ENCODE measurements around the gene FOXR1. TPM values are rescaled to one million over a fixed set of nuclear protein-coding genes. Genes with fewer than 3 reads are reported as not detected.
"Not testable (repeated sequence)": the region's sequence is repeated elsewhere in the genome, so short reads cannot be mapped to it uniquely, and the experiment has no call there.

FOXR1 gene
- total RNA-seq, 2 donors from 2014 or later: not detected

DNA sequence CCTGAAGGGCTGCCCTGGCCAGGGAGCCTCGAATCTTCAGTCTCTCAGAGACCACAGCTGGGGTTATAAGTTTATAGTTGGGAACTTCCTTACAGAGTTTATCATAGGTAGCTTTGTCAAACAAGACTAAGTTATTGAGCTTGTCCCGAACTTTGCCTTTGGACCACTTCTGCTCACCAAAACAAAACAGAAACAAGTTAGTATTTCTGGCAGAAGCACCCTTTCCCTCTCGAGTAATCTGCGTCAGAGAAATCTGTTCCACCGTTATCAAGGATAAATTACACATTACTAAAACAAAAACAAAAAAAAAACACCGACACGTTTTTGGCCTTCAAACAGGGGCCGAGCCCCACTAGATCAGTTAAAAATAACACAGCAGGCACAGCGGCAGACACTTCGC lies 45.8 kb downstream of the FOXR1 start:
- intact Hi-C loops (cut with DNase I): not testable (repeated sequence)
- DNase-seq (ENCODE audit: low spot score): peak; percentile 42

DNA sequence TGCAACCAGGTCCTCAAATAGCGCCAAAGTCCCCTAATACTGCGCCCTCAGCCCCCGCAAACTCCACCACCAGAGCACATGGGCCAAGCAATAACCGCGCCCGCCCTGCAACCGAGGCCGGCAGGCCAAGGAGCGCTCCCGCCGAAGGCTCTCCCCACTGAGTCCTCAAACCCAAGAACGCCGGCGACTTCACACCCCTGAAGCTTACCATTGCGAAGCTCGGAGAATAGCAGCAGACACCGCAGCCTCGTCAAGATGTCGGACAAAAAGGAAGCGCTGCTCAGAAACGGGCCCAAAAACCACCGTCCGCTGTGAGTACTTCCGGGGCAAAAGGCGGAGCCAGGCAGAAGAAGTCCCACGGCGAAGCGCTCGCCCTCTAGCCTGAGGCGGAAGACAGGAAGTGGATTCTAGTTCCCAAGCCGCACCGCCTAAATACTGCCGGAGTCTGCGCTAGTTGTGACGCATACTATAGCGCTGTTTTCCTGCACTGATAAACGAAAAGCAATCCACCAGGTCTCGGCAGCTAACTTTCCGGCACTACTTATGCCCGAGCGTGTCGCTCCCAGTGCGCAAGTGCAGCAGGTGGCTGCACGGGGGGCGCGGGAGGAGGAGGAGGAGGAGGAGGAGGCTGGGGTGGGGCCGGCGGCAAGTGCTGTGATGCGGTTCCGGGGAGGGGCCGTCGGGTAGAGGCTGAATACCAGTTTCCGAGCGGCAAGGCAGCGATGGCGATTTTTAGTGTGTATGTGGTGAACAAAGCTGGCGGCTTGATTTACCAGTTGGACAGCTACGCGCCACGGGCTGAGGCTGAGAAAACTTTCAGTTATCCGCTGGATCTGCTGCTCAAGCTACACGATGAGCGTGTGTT lies 46.7 kb downstream of the FOXR1 start, which contains the start of the genes RPS25 and TRAPPC4:
RPS25 (minus strand) TSS at position 270 of the 865 bp plus-strand sequence; CDS start at position 211, 59 bp downstream.
TRAPPC4 (plus strand) TSS at position 693 of the 865 bp plus-strand sequence; CDS start at position 723, 30 bp downstream.
- peak; percentile 98 for DNase-seq (ENCODE audit: low spot score)
- intact Hi-C loops (cut with DNase I): loop anchor here in 1 of 2 donors (1.0 kb wide), 1 partner anchor 20 kb away; the partner anchor contains the start of gene CENATAC

DNA sequence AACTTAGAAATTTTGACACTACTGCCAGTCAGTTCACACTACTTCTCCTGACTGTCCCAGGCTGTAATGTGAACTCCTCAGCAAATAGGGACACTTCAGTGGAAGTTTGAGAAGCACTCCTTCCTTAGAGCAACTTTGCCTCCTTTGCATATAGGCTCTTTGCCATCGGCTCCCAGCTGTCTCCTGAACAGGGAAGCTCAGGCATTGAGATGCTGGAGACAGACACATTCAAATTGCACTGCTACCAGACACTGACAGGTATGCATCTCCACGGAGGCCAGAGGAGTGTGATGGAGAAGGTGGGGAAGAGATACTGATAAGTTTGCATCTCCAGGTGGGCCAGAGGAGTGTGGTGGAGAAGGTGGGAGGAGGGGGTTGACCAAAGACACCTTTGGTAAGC lies 48.4 kb downstream of the FOXR1 start:
- intact Hi-C loops (cut with DNase I): loop anchor here in 1 of 2 donors (5.0 kb wide), 1 partner anchor 42 kb away; no protein-coding TSS in a partner anchor

DNA sequence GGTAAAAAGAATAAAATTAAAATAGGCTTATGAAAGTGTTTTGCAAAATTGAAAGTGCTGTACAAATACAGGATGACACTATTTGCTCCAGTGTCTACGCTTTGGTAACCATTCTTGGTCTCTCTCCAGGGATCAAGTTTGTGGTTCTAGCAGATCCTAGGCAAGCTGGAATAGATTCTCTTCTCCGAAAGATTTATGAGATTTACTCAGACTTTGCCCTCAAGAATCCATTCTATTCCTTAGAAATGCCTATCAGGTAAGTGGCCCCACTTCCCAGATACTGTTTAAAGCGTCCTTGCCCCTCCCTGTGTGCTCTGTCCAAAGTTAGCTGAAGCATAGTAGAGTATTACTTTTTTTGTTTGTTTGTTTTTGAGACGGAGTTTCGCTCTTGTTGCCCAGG lies 50.1 kb downstream of the FOXR1 start:
- DNase-seq (ENCODE audit: low spot score): no peak
- intact Hi-C loops (cut with DNase I): loop anchor here in 1 of 2 donors (5.0 kb wide), 1 partner anchor 41 kb away; no protein-coding TSS in a partner anchor

More for the DNA sequence above, 48.4 kb downstream of the FOXR1 start:
- peak; percentile 13 for DNase-seq (ENCODE audit: low spot score)

DNA sequence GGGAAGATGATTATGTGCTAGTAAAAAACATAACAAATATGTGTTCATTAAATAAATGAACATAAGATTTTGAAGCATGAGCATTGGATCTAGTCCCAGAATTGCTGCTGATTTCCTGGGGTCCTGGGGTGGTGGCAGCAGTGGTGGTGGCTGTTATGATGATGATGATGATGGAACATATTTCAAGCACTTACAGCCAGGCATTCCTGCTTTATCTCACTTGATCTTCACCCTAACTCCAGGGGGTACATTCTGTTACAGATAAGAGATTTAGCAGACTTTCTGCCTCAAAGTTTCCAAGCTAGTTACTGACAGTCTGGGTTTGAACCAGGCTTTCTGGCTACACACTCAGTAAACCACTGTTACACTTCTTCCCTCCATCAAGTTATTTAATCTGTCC lies 52.2 kb downstream of the FOXR1 start:
- peak; percentile 32 for DNase-seq (ENCODE audit: low spot score)
- intact Hi-C loops (cut with DNase I): loop anchor here in 1 of 2 donors (5.0 kb wide), 1 partner anchor 39 kb away; no protein-coding TSS in a partner anchor

DNA sequence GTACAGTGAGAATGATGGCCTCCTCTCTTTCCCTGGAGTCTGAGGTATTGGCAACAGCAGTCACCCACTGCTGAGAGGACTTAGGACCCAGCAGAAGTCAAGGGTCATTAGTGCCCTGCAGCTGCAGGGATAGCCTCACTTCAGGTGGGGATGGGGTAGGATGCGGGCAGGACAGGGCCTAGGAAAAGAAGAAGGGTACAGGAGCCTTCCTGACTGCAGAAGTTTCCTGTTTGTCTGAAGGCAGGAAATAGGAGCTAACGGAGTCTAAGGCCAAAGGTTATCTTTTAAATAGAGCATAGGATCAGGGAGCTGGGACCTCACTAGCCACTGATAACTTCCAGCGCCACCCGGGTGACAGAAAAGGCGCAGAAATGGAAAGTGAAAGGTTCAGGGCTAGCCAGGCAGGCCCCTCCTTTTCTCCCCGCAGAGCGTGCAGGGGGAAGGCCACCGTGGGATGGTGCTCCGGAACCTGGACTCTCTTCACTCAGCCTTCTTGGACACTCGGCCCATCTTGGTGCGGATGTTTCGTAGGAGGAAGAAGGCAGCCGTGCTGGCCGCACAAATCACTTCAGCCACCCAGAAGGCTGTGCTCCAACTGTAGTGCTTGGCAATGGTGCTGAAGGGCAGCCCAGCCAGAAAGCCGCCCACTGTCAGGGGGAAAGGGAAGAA lies 53.0 kb downstream of the FOXR1 start:
- DNase-seq (ENCODE audit: low spot score): peak; percentile 74
- intact Hi-C loops (cut with DNase I): loop anchor here in 1 of 2 donors (5.0 kb wide), 1 partner anchor 38 kb away; no protein-coding TSS in a partner anchor

DNA sequence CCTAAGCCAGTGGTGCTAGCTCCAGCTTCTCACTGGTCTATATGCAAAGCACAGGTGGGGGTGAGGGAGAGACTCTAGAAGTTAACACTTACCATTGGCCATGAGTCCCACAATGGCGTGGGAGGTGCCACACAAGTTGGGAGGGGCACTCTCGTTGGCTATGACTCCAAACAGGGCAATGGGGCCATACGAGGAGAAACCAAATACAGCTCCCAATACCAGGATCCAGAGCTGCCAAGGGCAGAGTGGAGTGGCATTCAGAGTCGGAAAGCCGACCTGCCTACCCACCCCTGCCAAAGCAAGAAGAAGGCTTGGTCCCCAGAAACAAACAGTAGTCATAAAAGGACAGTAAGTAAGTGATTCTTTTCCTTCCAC lies 53.5 kb downstream of the FOXR1 start:
- DNase-seq (ENCODE audit: low spot score): peak; percentile 67
- intact Hi-C loops (cut with DNase I): no loop called here

DNA sequence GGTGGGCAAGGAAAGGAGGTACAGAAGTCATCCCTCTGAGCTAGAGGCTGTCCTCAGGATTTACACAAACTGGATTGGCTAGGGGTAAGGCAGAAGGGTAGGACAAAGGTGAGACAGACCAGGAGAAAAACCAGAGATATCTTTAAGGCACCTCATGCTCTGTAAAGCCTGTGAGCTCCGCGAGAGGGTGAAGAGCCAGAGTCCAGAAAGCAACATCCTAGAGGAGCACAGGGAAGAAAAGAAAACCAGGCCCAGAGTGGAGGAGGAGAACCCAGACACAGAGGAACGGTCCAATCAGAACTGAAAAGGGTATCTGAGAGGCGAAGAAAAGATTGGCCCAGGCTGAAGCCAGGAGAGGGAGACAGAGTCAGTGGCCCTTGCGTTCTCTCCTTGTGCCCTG lies 54.0 kb downstream of the FOXR1 start:
- intact Hi-C loops (cut with DNase I): no loop called here
- DNase-seq (ENCODE audit: low spot score): peak; percentile 6

DNA sequence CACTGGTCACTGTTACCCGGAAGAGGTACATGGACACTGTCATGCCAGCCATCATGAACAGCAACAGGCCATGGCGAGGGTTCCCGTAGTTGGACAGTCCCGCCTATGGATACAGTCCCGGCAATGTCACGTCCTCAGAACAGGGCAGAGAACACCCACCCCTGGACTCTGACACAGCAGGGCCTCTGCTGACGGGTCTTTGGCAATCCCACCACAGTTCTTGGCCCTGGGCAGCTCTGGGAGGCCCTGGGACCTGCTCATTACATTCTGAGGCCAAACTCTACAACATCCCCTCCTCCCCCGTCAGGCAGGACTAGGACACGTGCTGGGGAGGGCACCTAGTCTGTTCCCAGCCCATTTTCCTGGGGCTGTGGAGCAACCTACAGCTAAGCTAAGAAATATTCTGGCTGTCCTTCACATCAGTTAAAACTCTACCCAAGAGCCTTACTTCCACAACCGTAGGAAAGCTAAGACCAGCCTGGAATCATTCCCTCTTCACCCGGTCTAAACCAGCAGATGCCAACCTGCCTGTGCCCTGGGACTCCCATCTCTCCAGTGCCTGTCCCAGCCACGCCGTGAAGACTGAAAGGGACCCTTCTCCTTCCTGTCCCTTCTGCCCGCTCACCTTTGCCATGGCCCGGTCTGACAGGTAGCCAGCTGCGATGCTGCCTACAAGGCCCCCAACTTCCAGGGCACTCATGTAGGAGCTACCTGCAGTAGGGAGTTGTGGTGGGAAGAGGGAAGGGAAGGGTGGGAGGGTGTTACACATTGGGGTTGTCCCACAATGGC lies 54.6 kb downstream of the FOXR1 start:
- DNase-seq (ENCODE audit: low spot score): peak; percentile 58
- intact Hi-C loops (cut with DNase I): no loop called here

DNA sequence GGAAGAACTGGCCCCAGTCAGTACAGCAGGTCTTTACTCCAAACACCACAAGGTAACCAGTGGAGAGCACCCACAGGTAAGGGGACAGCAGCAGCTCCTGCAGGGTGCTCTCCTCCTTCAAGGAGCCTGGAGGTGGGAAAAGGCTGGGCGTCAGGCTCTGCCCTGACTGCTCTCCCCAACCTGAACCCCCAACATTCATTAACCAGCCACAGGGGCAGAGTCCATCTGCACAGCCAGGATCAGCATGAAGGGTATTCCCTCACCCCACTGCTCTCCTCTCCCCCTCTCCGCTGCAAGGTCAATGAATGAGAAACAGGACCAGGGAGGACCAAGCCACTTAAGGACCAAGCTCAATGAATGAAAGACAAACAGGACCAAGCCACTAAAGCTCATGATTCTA lies 55.4 kb downstream of the FOXR1 start:
- intact Hi-C loops (cut with DNase I): no loop called here

DNA sequence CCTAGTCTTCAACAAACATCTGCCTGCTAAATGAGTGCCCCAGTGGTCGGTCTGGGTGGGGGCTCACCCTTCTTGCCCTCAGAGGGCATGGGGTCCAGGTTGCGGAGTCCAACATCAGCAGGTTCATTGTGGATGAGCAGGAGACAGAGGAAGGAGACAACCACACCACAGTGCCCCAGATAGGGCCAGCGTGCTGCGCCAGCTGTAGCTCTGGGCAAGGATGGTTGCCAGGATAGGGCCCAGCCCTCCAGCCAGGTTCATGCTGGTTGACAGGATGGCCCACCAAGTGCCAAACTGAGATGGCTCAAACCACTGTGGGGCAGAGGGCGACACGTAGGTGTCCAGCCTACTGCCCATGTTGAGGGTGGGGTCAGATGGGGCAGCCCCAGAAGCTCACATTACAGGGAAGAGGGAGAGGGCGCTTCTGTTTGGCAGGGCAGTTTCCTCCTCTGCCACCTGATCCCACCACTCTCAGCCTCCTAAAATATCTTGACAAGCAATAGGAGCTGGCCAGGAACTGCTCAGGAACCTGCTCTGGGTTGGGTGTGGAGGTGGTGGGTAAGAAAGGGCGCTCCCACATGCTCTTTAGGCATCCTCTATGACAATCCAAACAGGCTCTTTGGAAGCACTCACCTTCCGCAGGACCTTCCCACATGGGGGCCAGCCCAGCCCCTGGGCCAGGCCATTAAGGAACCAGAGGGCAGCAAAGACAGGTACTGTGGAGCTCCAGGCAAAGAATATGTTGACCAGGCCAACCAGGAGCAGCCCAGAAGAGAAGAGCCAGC lies 56.2 kb downstream of the FOXR1 start:
- intact Hi-C loops (cut with DNase I): no loop called here
- DNase-seq (ENCODE audit: low spot score): no peak

More for the DNA sequence above, 55.4 kb downstream of the FOXR1 start:
- no peak for DNase-seq (ENCODE audit: low spot score)

DNA sequence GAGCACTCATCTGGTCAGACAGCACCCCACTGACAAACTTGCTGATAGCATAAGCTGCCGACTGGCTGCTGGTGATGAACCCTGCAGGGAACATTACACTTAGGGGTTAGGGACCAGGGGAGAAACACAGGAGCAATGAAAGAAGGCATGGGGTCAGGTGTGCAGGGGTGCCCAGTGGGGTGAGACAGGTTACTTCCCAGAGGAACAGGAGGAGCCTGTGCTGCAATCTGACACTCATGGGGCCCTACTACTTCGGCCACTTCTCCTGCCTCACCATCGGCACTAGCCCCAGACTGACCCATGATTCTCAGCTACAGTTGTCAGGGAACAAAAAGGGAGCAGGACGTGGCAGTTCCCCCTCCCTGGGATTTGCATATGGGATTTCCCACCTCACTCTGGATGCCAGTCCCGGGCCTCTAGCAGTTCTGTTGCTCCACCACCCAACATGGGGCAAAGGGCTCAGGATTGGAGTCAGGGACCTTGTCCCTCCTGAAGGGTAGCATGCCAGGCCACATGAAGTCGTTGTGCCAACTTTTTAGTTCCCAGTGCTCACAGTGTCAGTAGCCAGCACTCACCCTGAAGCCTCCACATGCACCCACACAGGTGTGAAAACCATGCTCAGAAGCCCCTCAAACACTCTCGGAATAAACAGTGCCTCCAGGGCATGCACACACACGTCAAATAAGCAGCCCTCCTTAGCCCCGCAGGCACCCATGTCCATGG lies 56.9 kb downstream of the FOXR1 start:
- intact Hi-C loops (cut with DNase I): no loop called here
- peak; percentile 43 for DNase-seq (ENCODE audit: low spot score)

DNA sequence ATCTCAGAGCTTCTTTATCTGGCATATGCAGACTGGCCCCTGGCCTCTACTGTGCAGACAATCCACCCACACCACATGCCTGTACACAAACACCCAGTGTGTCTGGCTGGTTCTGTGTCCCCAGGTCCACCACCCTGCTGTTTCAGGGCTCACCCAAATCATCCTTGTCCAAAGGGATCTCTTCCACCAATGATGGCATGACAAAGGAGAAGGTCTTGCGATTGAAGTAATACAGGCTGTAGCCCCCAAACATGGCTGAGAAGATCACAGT lies 57.4 kb downstream of the FOXR1 start:
- intact Hi-C loops (cut with DNase I): no loop called here
- no peak for DNase-seq (ENCODE audit: low spot score)

DNA sequence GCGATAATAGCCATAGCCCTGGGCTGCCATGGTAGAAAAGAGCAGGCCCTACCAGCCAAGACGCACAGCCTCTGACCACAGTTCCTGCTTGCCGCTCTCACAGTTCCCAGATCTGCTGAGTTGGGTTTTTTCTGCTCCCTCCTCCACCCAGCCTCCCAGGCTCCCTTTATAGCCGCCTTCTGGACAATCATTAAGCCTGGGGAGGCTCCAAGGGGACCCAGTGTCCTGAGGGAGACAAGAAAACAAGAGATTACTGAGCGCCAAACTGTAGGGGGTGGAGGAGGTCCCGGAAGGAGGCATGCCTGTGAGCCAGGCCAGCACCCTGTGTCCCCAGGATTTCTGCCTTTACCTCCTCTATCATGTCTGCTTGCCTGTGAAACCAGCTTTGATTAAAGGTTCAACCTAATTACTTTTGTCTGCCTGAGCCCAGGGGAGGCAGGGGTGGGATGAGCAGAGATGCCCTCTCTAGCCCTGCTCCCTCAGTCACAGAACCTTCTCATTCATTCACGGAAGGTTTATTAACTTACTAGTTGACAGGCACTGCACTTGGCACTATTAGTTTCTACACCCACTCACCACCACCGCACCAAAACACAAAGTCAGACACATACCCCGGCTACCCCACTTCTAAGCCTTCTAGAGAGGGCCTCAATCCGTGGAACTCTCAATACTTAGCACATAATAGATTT lies 57.9 kb downstream of the FOXR1 start:
- no peak for DNase-seq (ENCODE audit: low spot score)
- intact Hi-C loops (cut with DNase I): no loop called here

DNA sequence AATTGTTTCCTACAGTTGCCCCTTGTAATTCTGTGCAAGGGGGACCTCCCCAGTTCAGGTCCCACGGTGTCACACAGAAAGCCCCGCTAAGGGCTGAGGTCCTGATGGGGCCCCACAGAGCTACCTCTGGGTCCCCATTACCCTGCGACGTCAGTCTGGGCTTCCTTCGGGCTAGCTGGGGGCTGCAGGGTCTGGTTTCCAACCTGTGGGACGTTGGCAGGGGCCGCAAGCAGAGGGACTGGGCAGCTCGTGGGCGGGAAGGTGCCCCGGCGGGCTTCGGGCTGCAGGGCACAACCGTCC lies 58.4 kb downstream of the FOXR1 start:
- intact Hi-C loops (cut with DNase I): no loop called here

DNA sequence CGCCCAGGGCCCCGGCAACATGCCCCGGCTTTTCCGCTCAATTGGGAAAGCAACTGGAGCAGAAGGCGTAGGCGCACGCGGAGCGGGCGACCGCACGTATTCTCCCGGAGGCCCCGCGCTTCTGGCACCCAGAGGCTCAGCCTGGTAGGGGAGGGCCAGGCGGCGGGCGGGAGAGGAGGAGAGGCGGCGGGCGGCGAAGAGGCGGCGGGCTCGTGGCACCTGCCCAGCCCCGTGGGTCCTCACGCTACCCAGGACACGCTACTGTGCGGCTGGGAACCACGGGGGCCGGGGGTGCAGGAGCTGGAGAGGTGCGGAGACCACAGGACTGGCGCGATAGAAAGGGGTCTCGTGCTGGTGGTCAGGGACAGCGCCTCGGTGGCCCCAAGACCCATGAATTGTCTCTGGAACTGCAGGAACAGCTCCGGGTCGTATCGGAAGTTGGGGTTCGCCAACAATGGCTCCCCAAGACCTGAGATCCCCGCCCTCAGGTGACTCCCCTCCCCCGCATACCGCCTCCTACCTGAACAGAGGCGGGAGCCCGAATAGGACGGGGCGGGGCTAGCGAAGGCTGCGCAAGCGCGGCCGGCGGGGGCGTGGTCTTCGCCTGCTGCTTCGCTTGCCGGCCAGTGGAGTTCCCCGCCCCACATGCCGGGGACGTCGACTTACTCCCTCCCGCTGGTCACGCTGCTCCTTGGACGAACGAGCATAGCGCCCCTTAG lies 58.9 kb downstream of the FOXR1 start, which contains the start of gene SLC37A4:
SLC37A4 (minus strand) TSS at position 549 of the 719 bp plus-strand sequence.
- peak; percentile 99 for DNase-seq (ENCODE audit: low spot score)
- intact Hi-C loops (cut with DNase I): no loop called here

More for the DNA sequence above, 58.4 kb downstream of the FOXR1 start:
- no peak for DNase-seq (ENCODE audit: low spot score)

Measured in posterior vena cava (tissue), 2 donors.